NCI-H146 (cell line): ENCODE data around the gene SLC26A8.
"Not testable (repeated sequence)": the region's sequence is repeated elsewhere in the genome, so short reads cannot be mapped to it uniquely, and the experiment has no call there.

Experiments
- DNase-seq: peaks from one replicate; lab custom pipeline; 2025; lab: John Stamatoyannopoulos, UW

The SLC26A8 gene

DNA sequence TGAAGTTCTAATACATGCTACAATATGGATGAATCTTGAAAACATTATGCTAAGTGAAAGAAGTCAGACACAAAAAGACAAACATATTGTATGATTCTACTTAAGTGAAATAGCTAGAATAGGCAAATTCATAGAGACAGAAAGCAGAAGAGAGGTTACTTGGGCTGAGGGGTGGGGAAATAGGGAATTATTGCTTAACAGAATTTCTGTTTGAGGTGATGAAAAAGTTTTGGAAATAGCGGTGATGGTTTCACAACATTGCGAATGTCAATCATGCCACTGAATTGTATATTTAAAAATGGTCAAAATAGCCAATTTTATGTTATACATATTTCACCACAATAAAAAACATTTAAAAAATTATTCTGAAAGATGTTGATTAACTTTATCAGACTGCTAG lies 6.1 kb downstream of the SLC26A8 start:
- DNase-seq = no peak

DNA sequence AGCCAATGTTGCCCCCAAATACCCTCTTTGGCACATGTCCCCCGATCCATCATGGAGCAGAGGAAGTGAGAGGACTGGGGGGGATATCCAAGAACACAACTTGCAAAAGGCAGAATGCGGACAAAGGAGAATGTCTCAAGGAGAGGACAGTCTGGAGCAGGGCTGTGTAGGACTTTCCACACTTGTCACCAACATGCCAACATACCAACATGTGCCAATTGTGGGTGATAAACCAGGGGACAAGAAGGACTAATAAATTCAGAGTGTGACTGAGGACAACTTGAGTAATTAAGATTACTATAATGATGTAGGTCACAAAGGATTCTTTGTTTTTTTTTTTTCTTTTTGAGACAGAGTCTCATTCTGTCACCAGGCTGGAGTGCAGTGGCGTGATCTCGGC lies 8.8 kb downstream of the SLC26A8 start:
- DNase-seq = no peak

DNA sequence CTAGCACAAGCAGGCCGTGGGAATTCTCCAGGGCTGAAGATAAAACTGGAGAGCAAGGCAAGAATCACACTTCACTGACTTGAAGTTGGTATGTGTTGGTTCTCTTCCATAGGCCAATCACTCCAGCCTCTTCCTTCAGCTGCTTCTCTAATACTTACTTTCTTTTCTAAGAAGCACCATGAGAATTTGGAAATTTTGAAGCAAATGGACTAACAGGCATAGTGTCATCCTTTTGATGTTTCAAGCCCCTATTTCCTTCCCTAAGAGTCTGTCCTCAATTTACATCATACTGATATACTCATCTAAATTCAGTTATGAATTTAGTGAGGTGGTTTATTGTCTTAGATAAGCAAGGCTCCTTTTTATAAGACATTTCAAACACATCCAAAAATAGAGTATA lies 24.0 kb downstream of the SLC26A8 start:
- DNase-seq = no peak

DNA sequence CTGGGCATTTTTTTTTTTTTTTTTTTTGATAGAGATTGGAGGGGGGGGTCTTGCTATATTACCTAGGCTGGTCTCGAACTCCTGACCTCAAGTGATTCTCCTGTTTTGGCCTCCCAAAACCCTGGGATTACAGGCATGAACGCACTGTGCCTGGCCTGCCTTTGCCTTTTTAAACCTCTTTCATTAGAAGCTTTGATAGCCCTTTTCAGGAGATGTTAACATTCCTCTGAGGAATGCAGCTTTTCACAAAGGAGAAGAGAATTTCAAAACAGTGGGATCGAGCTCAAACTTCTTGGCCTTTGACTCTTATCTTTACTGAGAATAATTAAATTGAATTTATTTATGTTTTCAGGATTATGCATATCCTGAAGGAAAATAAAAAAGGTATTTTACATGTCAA lies 31.3 kb downstream of the SLC26A8 start:
- no peak for DNase-seq

DNA sequence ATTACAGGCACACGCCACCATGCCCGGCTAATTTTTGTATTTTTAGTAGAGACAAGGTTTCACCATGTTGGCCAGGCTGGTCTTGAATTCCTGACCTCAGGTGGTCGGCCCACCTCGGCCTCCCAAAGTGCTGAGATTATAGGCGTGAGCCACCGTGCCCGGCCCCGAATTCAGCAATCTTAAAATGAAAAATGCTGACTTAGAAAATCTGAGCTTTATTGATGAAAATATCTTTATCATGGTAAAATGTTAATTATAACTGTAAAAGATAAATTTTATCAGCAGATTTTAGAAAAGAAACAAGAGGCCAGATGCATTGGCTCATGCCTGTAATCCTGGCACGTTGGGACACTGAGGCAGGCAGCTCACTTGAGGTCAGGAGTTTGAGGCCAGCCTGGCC lies 36.4 kb downstream of the SLC26A8 start:
- not testable (repeated sequence) for DNase-seq

DNA sequence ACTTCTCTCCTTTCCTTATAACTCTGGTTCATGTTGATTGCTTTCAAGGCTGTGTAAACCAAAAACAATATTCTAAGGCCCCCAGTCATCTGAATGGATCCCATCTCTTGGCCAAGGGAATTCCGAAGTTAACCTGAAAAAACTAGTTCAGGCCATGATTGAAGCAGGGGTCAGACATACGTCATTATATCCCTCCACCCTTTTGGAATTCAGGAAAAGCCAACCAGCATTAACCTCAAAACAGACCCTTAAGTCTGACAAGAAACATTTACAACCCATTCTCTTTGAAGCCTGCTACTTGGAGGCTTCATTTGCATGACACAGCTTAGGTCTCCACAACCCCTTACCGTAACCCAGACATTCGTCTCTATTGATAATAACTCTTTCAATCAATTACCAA lies 39.7 kb downstream of the SLC26A8 start:
- DNase-seq = no peak

DNA sequence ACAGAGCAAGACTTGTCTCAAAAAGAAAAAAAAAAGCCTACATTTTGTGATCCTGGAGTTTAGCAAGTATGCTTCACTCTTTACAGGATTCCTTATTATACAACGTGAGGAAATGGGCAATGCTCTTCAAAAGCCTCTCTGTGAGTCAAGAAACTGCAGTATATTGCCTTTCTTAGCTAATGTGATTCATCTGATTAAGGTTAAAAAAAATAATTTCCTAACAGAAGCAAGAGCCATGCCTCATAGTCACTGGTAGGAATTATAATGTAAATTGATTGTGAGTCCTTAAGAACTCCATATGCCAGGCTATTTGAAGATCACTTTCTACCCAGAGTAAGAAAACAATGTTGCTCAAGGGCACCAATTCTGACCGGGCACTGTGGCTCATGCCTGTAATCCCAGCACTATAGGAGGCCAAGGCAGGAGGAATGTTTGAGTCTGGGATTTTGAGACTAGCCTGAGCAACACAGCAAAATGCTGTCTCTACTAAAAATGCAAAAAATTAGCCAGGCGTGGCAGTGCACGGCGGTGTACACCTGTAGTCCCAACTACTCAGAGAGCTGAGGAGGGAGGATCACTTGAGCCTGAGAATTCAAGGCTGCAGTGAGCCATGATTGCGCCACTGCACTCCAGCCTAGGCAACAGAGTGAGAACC lies 43.3 kb downstream of the SLC26A8 start:
- DNase-seq = no peak

DNA sequence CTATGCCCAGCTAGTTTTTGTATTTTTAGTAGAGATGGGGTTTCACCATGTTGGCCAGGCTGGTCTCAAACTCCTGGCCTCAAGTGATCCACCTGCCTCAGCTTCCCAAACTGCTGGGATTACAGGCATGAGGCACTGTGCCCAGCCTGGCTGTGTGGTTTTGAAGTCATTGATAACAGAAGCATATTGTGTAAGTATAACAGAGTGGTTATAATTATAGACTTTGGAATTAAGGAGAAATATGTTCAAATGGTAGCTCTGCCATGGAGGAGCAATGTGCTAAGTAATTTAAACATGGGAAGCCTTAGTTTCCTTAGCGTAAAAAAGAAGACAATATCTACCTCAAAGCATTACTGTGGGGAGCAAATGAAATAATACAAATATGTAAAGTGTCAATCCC lies 44.3 kb downstream of the SLC26A8 start:
- DNase-seq = not testable (repeated sequence)

DNA sequence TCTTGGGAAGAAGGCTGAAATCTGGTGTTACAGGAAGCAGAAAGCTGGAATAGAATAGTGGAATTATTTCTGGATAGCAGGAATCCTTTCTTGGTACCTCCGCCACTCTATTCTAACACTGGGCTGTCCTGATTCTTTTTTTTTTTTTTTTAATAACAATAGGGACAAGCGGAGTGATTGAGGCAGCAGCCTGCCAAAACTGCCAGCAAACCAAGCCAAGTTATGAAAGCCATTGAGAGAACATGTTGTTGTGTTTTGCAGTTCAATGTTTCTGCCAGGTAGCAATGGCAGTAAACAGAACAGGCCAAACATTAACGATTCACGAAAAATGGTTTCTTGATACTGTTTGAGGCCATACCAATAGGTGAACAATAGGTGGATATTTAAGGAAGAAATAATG lies 47.1 kb downstream of the SLC26A8 start:
- DNase-seq = no peak

DNA sequence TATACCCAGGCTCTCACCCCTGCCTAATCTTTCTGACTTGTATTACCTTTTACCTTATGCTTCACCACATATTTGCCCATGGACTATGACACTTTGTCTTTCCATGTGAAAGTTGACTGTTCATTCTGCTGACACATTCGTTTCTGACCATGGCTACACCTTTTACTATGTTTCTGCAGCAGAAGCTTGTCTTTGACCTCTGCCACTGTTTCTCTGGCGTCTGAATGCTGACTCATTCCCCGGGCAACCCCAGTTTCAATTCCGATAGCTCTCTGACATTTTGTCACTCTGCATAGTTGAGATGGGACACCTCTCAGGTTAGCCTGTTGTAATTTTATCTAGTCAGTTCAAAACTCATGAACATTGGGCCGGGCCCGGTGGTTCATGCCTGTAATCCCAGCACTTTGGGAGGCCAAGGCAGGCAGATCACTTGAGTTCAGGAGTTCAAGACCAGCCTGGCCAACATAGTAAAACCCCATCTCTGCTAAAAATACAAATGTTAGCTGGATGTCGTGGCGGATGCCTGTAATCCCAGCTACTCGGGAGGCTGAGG lies 50.7 kb downstream of the SLC26A8 start:
- no peak for DNase-seq

DNA sequence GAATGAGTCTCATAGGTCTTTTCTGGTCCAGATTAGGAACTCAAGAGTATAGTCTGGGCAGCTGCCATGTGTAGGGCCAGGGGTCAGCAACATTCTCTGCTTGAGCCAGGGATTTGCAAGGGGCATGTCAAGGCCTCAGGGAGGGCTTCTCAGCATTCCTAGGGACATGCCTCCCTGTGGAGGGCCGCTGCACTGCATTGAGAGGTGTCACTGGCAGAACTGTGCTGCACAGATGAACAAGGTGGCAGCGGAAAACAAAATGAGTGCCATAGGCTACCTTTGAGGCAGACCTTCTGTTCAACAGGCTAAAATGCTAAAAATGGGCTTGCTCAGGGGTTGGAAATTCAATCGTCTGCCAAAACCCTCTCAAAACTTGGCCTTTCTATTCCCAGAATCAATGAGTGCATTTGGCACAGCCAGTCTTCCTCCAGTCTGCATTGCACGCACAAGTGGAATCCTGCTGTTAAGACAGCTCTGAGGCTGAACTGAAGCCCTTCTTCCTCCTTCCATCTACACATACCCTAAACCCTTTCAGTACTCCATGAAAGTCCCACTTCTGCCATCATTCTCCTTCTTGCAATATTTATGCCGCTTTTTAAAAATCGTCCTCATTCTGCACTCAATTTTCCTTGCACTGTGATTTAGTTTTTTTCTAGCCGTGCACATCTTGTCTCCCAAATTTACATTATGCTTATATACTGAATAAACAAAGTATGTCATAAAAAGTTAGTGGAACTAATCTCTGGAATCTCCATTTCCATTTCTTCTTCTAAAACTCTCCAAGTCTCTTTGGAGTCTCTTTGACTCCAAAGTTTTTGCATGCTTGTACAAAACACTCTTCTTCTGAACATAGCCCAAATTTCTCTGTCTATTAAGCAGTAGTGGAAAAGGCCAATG lies 51.7 kb downstream of the SLC26A8 start:
- peak; percentile 8 for DNase-seq

DNA sequence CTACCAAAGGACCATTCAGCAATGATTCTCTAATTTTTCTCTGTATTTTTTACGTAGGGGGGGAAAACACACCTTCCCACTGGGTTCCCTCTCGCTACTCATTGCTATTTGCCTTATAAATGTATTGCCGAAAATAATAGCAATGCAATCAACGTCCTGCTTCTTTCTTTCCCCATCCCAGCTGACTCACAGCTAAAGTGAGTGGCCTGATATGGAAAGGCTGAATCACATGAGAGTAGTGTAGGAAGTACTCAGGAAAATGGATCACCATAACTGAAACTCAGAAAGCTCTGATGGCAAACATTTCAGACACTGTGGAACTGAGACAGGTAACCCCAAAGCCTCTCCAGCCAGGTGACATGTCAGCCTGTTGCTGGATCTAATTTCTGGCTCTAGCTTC lies 54.3 kb downstream of the SLC26A8 start:
- DNase-seq = no peak

DNA sequence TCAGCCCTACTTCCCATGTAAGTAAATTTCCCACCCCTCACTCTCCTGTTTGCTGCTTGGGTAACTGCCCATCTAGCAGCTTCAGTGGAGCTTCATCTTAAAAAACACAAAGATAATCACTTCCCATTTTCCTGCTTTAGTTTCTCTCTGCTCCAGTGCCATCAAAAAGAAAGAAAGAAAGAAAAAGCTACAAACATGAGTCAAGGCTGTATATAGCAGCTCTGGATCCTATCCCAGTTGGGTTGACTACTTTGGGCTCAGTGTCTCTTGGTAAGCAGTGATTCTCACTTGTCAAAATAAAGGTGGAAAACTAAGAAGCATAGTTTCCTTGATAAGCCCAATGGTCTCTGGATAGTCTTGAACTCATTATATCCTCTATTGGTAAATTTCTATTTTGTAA lies 54.8 kb downstream of the SLC26A8 start:
- no peak for DNase-seq

DNA sequence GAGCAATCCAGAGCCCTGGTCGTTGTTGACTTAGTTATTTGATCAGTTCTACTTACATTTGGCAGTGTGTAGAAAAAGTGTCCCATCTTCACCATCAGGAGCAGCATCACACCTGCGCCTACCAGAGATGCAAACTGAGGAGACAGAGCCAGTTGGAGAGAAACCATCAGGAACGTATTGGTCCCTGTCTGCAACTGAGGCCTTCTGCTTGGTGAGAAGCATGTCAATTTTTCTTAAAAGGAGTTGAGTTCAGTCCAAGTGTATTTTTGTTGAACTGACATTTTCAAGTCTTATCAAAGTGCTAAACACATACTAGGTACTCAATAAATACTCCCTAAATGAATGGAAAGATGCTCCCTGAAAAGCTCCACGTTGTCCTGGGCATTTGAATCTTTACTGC lies 55.6 kb downstream of the SLC26A8 start:
- no peak for DNase-seq

DNA sequence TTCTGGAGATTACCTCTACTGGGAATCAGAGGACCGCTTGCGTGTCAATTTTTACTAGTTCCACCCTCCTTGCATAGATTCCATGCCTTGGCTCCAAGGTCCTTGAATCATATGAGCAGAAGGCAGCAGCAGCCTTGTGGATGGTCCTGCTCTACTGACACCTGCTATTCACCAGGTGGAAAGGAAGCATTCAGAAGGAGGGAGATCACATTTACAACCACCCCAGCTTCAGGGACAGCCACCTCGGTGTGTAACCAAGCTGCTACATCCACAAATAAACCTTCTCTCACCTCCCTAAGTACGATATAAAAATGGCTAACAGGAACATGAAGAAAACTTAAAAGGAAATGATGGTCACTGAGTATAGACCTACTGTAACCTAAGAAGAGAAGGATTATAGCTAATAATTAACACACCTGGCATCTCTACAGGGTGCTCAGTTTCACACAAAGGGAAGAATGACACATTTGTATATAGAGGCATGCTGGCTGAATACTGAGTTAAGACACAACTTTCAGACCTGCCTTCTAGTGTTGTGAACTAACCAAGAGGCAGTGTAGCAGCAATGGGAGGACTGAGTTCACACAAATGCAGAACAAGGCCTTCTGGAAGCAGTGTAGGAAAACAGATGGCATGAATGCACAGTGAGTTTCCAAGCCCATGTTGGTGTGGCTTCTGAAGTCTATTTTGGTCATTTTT lies 57.2 kb downstream of the SLC26A8 start:
- DNase-seq = peak; percentile 94

DNA sequence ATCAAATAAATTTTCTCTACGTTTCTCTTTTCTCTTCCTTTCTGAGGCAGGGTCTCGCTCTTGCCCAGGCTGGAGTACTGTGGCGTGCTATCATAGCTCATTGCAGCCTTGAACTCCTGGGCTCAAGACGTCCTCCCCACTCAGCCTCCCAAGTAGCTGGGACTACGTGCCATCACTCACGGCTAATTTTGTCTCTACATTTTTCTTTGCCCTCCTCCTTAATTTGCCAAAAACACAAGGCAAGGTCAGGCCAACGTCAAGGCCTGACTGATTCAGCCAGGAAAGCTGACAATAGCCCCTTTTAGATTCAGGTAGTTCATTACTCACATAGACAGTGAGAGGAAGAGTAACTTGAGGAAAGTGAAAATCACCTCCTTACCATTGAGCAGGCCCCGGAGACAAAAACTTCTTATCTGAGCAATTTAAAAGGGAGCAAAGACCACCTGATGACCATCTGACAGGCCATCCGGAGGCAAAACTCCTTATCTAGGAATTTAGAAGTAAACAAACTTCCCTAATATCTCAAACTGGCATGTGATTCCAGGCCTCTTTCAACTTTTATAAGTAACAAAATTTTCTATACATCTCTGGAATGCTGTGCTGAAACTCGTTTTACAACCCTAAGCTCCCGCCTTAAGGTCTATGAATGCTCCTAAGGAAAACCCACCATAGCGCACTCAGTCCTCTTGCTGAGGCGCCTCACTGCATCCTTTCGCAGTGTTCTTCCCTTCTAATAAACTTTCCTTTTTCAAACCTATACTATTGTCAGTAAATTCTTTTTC lies 61.5 kb downstream of the SLC26A8 start:
- DNase-seq = no peak

DNA sequence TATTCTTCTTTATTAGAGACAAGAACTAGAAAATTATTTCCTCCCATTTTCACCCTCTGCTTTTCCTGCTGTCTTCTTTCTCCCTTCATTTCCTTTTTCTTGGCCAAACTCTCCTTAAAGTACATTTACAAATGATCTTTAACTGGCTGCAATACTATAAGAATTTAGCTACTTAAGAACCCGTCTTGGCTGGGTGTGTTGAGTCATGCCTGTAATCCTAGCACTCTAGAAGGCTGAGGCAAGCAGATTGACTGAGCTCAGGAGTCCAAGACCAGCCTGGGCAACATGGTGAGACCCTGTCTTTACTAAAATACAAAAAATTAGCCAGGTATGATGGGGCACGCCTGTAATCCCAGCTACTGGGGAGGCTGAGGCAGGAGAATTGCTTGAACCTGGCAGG lies 64.3 kb downstream of the SLC26A8 start:
- no peak for DNase-seq

DNA sequence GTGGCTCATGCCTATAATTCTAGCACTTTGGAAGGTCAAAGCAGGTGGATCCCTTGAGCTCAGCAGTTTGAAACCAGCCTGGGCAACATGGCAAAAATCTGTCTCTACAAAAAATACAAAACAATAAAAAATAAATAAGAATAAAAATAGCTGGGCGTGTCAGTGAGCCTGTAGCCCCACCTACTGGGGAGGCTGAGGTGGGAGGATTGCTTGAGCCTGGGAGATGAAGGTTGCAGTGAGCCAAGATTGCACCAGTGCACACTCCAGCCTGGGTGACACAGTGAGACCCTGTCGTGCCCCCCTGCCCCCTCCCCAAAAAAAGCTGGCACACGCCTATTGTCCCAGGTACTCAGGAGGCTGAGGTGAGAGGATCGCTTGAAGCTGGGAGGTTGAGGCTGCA lies 68.5 kb downstream of the SLC26A8 start:
- no peak for DNase-seq

DNA sequence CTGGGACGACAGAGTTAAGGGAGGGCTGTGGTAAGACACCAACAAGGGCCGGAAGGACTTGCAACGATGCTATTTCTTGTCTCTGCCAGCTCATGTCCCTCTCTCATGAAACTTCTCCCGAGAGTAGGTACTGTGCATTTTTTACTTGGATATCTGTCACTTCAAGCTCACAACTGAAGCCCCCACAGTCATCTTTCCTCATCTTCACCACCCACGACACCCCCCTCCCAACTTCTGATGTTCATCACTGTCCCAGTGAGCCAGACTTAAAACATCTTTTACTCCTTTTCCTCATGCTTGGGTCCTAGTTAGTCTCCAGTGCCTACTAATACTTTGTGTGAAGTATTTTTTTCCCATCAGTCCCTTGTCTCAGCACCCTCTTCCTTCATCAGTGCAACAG lies 68.9 kb downstream of the SLC26A8 start:
- DNase-seq = no peak

DNA sequence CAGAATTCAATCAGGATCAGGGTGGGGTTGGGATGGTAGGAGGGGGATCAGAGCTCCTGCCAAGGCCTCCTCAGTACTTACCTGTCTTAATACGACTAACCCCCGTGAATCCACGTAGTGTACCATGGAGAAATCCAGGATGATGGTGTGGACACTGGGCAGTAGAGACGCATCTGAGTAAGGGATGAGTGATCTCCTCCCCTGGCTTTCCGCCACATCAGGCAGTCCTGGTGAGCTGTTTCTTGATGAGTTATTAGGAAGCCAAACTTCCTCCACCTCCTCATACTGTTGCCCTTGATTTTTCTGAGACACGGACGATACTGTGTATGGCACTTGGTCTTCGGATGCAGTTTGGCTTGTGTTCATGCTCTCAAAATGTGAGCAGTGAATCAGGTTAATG lies 69.4 kb downstream of the SLC26A8 start:
- no peak for DNase-seq

DNA sequence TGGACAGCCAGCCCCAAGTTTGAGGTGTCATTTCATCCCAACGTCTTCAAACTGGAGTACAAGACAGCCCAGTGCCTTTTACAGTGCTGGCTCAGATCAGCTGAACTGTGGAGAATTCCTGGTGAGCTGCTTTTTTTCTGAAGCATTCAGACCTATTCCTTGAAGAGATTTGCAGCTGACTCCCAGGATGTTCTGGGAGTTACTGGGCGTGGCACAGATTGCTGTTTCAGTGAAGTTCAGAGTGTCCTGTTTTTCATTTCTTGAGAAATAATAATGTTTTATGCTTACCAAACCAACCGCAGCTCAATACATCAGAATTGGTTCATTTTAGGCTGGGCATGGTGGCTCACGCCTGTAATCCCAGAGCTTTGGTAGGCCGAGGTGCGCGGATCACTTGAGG lies 70.1 kb downstream of the SLC26A8 start:
- DNase-seq = no peak

DNA sequence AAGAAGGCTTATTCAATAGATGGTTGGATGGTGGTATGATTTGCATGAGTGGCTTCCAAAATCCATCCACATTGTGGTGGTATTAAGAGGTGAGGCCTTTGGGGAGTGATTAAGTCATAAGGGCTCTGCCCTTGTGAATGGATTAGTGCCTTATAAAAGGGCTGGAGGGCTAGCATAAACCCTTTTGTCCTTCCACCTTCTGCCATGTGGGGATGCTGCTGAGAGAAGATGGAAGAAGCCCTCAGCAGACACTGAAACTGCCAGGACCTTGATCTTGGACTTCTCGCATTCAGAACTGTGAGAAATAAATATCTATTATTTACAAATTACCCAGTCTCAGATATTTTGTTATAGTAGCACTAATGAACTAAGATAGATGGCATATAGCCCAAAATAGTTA lies 75.7 kb downstream of the SLC26A8 start:
- DNase-seq = peak; percentile 30
